GM21515 (cell line): ENCODE results near the gene CDCP1.
"Not testable (repeated sequence)": the region's sequence is repeated elsewhere in the genome, so short reads cannot be mapped to it uniquely, and the experiment has no call there.

Experiments used
- ATAC-seq: cut with Tn5 transposase; IDR thresholded peaks from one replicate; pipeline ENCODE4 v1.9.1; 2021; ENCODE audit not compliant: unreplicated experiment

CDCP1 gene

GRCh38 chr3:45088543-45089358, 57.4 kb downstream of the CDCP1 start:
- no peak for ATAC-seq

- ATAC-seq = no peak
Observed at GRCh38 chr3:45087155-45087554, 59.0 kb downstream of the CDCP1 start.

DNA sequence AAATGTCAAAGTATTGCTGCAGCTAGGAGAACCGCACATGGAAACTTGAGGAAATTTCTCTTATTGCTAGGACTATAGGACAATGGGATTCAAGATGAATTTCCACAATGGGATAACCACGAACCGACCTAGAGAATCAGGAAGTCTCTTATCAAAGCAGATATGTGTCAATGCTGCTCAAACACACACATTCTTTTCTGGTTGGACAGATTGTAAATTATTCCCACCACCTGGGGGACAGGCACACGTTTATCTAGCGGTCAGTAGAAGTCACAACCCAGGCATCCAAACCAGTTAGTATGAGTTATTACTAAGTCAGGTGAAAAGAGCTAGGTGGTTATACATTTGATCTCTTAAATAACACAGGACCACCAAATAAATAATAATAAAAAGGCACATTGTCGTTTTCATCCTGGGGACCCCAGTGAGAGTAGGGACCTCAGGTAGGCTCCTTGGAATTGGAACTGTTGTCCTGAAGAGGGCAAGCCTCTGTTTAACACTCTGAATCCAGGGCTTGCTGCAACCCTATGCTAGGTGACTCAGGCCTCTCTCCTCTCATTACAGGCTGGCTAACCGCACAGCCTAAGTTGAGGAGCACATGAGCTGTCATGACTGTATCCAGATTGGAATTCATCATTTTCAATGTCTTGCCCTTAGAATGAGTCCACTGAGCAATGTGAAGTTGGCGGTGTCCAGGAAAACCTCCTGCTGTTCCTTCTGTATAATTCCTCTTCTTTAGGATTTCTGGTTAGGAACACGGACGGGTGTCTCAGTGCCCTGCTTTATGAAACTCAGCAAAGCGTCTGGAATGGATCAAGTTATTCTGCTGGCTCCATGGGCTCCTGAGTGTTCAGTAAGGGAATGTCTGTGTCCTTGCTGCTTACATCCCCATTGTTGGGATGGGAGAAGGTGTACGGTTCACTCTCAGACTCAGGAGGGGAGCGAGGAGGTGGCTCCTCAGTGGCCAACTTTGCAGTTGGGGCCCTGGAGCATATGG, 61.1 kb downstream of the CDCP1 start:
- no peak for ATAC-seq

DNA sequence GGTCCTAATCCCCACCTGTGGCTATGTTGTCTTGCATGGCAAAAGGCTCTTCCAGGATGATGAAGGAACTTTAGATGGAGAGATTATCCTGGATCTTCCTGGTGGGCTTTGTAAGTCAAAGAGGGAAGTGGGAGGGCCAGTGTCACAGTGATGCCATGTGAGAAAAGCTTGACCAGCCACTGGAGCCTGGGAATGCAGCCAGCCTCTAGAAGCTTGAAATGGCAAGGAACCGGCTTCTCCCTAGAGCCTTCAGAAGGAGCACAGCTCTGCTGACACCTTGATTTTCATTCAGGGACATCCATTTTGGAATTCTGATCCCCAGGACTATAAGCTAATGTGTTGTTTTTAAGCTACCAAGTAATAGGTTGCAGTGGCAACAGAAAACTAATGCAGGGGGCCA, 61.8 kb downstream of the CDCP1 start:
- no peak for ATAC-seq

- no peak for ATAC-seq
Observed at GRCh38 chr3:45083023-45083422, 63.2 kb downstream of the CDCP1 start.

DNA sequence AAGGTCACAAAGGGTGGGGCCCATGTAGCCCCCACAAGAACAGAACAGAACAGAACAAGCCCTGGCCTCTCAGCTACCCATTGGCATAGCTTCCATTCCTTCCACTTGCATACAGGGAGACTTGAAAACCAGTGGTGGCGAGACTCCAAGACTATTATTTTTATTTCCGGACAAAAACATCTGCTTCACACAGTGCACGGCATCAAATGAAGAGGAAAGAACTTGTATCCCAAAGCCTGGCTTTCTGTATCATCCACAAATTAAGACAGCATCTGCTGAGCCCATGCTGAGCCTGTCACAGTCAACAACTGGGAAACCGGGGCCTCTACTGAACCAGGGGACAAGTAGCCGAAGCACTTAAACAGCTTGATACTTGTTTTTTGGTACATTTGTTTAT, 64.0 kb downstream of the CDCP1 start:
- ATAC-seq = no peak

DNA sequence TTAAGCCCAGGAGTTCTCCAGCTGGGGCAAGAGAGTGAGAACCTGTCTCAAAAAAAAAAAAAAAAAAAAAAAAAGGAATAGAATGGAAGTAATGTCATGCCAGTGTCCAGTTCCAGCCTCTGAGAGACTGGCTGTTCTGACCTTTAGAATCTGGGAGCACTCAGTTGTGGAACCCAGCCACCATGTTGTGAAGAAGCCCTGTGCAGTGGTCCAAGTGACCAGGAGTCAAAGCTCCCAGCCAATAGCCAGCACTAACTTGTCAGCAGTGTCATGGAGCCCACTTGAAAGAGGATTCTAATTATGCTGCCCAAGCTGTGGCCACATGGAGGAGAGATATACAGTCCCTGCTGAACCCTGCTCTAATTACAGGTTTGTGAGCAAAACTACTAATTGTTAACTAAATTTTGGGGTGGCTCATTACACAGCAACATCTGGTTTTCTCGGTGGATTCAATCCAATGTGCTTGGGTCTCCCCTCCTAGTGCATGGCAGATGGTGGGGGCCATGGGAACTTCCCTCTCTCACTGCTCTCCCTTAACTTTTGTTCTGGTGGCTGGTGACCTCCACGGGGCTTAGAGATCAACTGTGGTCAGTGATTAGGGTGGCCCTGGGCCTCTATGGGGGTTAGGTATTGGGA, 64.6 kb downstream of the CDCP1 start:
- ATAC-seq = no peak

GRCh38 chr3:45080824-45081223, 65.4 kb downstream of the CDCP1 start:
- ATAC-seq = no peak

DNA sequence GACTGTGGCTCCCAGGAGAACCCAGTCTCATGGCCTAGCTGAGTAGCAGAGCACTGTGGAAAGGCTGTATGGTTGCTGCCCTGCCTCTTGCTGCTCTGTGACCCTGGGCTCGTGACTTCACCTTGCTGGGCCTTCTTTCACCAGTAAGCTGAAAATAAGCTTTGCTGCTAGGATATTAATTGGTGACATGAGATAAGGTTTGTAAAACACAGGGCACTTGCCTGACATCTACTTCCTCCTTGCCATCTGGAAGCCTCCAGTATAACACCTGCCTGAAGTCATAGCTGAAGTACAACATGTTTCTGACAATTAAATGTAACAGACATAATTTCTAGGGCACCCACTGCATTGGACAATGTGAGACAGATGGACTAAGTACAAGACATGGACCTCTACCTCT, 66.5 kb downstream of the CDCP1 start:
- no peak for ATAC-seq

DNA sequence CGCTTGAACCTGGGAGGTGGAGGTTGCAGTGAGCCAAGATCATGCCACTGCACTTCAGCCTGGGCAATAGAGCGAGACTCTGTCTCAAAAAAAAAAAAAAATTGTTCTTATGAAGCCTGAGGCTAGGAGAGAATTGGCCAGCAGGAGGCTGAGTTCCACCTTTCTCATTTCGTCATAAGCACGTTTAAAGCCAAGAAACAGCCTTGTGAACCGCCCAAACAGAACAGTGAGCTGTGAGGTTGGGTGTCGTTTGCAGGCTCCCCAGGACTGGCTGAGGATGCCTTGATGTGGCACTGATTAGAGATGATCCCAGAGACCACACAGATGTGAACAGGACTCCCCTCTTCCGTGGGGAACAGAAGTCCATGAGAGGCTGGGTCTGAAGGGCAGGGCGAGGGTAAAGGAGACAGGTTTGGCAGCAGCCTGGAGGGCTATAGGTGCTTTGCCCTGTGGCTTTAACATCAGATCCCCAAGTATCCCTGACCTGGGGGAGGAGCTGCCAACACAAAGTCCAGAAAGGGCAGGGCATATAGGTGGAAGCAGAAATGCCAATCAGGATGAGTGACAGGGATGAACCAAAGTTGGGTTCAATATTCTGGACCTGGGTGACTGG, 67.2 kb downstream of the CDCP1 start:
- ATAC-seq = no peak

GRCh38 chr3:45078256-45078655, 67.9 kb downstream of the CDCP1 start:
- not testable (repeated sequence) for ATAC-seq

GRCh38 chr3:45075821-45076625, 70.2 kb downstream of the CDCP1 start:
- no peak for ATAC-seq

- ATAC-seq = no peak
Observed at GRCh38 chr3:45071075-45071474, 75.1 kb downstream of the CDCP1 start.

DNA sequence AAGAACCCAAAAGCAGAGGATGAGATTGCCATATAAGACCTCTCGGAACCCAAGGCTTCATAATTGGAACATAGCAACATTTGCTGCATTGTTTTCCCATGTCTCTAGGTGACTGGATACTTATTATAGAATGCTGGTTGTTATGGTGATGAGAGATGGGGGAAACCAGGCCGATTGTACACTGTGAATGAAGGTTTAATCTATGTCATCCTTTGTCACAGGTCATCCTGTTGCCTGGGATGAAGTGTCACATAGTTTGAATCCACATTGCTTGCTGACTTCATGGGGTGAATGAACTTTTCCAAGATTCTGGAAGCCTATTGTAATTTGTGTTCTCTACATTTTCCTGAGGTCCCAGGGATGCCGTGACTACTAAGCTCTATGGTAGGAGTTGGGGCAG, 78.2 kb downstream of the CDCP1 start:
- ATAC-seq = no peak

DNA sequence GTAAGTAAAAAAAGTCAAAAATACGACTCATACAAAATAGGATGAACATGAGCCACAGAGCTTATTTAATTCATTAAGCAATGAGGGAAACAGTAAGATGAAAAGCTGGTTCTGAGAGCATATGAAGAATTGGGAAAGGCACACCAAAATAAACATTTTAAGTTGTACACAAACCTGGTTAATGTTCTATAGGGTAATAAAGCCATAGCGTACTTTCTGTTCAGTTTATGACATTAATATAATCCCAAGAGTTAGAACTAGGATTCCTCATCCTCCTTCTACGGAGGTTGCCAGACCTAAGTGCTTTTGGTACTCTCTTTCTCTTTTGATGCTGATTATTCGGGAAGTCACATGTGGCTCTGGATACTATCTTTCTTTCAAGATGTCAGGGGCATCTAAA, 78.7 kb downstream of the CDCP1 start:
- no peak for ATAC-seq

DNA sequence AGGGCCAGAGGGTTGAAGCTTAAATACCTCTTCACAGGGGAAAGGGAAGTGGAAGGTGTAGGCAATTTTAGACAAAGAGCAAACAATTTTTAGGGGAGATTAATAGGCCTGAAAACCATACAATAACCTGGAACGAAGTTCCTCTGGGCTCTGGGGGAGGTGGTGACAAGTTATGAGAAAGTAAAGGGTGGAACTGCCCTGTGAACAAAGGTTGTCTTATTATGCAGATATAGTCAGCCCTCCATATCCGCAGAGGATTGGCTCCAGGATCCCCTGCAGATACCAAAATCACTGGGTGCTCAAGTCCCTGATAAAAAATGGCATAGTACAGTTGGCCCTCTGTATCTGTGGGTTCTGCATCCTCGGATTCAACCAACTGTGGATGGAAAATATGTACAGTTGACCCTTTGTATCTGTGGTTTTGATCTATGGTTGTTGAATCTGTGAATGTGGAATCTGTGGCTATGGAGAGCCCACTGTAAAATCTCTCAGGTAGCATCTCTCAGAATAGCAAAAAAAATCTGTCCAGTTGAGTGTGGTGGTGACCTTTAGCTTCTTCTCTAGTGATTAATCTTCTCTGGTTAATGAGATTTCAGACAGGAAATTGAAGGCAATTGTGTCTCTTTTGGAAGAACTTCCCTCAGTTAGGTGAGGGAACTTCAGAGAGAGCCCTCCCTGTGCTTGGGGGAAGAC, 79.9 kb downstream of the CDCP1 start:
- no peak for ATAC-seq

DNA sequence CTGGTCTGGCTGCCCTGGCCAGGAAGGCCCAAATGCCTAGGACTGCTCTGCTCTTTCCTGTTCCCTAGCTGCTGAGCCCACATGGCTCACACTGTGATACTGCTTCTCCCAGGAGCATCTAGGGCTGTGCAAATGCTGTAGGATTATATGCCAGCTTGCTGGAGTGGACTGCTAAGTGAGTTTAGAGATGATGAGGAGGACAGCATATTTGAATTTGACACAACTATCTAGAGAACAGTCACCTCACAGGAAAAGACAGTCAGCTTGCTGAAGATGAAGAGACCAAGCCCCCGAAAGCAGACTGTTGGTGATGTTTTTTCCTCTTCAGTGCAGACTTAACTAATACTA, 80.8 kb downstream of the CDCP1 start:
- ATAC-seq = no peak

GRCh38 chr3:45064512-45065372, 81.4 kb downstream of the CDCP1 start:
- no peak for ATAC-seq

GRCh38 chr3:45062697-45063070, 83.5 kb downstream of the CDCP1 start:
- no peak for ATAC-seq
